ENCODE measurements around the gene IMMP2L.
"Not testable (repeated sequence)": the region's sequence is repeated elsewhere in the genome, so short reads cannot be mapped to it uniquely, and the experiment has no call there.

IMMP2L gene

GRCh38 chr7:110719741-110720140, 842.6 kb downstream of the IMMP2L start:
- no peak for DNase-seq (ENCODE audit: low spot score)

GRCh38 chr7:110718503-110719205, 843.6 kb downstream of the IMMP2L start:
- no peak for DNase-seq (ENCODE audit: low spot score)

- DNase-seq (ENCODE audit: low spot score), result no peak
These were observed 858.1 kb downstream of the IMMP2L start for GRCh38 chr7:110704225-110704624.

GRCh38 chr7:110698576-110698975, 863.7 kb downstream of the IMMP2L start:
- DNase-seq (ENCODE audit: low spot score), result no peak

- no peak for DNase-seq (ENCODE audit: low spot score)
These were observed 868.9 kb downstream of the IMMP2L start for GRCh38 chr7:110693344-110693743.

DNA sequence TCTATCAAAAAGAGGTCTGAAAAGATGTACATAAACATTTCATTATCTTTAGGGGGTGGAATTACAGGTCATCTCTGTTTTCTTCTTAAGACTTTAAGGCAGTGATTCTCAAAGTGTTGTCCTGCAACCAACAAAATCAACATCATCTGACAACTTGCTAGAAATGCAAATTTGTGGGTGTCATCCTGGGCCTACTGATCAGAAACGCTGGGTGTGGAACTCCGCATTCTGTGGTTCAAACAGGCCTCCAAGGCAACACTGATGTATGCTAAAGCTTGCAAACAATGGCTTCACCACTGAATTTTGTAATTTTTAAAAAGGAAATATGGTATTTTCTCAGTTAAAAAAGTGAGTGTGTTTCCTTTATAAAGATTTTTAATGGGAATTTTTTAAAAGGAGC, 873.4 kb downstream of the IMMP2L start:
- DNase-seq (ENCODE audit: low spot score), result no peak

DNA sequence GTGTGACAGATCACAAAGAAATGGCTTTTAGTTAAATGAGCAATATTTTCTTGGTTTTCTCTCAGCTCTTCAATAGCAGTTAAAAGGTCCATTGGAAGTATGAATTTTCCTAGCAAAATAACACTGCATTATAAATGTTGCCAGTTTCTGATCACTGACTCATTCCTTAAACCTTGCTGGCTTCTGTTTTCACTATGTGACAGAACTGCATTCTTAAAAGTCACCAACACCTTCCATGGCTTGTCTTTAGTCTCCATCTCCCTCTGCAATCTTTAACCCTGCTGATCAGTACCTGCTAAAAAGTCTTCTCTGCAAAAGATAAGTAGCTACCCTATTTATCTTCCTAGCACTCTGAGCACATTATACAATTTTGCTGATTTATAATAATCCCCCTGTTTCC, 876.4 kb downstream of the IMMP2L start:
- DNase-seq (ENCODE audit: low spot score), result no peak

DNA sequence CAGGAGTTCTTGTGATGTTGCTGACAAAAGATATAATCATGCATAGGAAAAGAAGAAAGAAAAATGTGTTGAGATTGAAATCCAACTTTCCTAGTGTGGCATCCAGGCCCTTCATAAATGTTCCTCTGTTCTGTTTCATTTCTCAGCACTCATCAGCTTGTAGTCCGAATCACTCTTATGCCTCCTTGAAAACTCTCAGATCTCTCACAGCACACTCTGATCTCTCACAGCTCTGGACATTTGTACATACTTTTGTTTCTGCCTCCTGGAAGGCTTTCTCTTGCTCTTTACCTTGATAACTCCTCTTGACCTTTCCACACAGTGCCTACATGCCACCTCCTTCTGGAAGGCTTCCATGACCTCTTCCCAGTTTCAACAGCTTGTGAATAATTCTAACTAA, 880.4 kb downstream of the IMMP2L start:
- no peak for DNase-seq (ENCODE audit: low spot score)

- no peak for DNase-seq (ENCODE audit: low spot score)
These were observed 884.9 kb downstream of the IMMP2L start for GRCh38 chr7:110677405-110677804.

DNA sequence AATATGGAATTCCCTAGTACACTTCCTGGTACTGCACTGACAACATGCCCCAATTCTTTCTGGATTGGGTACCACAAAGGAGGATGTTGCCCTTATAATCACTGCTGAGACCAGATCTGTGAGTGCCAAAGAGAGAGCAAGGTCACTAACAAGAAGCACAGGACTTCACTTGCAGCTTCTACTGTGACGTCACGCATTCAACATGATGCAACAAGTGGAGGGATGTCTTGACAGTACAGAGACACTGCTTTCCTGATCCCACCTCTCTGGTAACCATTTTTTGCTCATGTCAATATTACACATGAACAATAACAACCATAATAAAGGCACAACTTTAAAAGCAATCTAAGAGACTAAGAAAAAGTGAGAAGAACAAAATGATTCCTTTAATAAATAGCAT, 885.5 kb downstream of the IMMP2L start:
- no peak for DNase-seq (ENCODE audit: low spot score)

- DNase-seq (ENCODE audit: low spot score), result no peak
These were observed 886.7 kb downstream of the IMMP2L start for GRCh38 chr7:110675383-110676103.

GRCh38 chr7:110673148-110673547, 889.1 kb downstream of the IMMP2L start:
- DNase-seq (ENCODE audit: low spot score), result no peak

DNA sequence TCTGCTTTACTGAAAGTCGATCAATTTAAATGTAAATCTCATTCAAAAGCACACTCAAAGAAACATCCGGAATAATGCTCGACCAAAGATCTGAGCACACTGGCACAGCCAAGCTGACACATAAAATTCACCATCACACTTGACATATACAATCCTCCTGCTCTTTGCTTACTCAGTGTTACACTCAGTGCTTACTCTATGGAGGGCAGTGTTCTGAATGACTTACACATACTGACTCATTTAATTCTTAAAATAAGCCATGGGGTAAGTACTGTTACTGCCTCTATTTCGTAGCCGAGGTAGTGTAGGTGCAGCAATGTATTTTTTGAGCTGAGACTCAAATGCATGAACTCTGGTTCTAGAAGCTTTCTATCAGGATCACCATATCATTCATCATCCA, 892.9 kb downstream of the IMMP2L start:
- DNase-seq (ENCODE audit: low spot score), result no peak

GRCh38 chr7:110664803-110665202, 897.5 kb downstream of the IMMP2L start:
- DNase-seq (ENCODE audit: low spot score), result no peak

- DNase-seq (ENCODE audit: low spot score), result not testable (repeated sequence)
These were observed 901.7 kb downstream of the IMMP2L start for GRCh38 chr7:110660637-110661036.

GRCh38 chr7:110650328-110650727, 912.0 kb downstream of the IMMP2L start:
- DNase-seq (ENCODE audit: low spot score), result no peak

GRCh38 chr7:110647266-110647665, 915.0 kb downstream of the IMMP2L start:
- no peak for DNase-seq (ENCODE audit: low spot score)

GRCh38 chr7:110646804-110647203, 915.5 kb downstream of the IMMP2L start:
- DNase-seq (ENCODE audit: low spot score), result no peak

- DNase-seq (ENCODE audit: low spot score), result no peak
These were observed 916.7 kb downstream of the IMMP2L start for GRCh38 chr7:110645616-110646015.

DNA sequence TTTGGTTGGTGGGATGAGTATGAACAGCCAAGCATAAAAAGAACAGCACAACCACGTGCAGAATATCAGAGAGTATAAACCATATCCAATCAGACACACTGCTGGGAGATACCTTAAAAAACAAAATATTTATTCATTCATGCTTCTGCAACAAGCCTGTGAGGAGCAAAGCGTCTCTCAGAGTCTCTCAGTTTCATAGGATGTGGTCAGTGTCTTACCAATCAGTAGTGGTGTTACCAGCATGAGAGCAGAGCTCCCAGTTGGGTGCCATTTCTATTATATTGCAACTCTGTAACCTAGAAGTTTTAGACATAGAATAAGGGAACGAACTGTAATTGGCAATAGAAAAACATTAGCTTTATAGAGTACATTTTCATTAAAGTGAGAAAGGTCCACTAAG, 917.2 kb downstream of the IMMP2L start:
- DNase-seq (ENCODE audit: low spot score), result no peak

DNA sequence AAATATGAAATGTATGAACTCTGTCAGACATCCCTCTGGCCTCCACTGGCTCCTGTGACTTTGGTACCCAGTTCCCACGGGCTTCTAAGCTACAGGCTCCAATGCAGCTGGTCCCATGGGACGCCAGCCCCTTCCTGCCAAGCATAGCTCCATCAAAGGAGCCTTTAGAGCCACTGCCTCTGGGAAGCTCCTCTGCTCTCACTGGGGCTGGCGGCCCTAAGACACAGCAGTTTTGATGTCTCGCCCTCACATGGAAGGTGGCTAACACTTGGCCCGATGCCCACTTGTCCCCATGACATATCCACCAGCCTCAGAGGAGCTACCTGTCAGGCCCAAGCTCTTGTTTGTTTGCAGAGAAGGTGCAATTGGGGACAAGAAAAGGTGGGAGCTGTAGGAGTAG, 925.0 kb downstream of the IMMP2L start:
- no peak for DNase-seq (ENCODE audit: low spot score)

DNA sequence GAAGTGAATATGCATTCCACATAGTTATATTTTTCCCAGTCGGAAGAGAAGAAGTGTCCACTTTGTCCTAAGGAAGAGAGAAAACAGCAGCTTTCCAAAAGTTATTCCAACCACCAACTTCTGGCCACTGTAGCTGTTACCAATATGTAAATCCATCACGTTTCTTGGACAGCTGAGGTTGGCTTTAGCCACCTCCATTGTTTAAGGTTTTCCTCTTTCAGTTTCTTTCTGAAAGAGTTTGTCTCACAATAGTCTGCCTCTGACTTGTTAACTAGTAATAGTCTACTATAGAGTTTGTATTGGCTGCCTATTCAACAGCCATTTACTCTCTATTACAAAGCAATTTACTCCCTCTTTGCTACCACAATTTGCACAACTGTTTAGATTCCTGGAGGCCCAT, 929.0 kb downstream of the IMMP2L start:
- DNase-seq (ENCODE audit: low spot score), result no peak

DNA sequence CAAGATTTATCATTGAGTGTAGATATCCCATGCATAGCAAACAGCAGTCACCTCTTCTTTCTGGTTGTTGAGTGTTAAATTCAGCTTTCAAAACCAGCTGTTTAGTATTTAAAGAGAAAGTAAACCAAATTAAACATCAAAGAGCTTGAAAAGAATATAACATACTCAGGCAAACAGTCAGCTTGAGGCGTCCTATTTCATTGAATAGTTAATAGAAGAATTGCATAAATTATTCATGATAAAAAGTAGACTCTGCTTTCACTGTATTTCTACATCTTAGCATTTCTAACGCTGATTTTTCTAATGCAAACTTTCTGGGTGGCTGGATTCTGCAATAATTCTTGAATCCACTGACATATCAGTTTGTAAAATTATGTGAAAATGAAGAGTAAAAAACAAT, 935.9 kb downstream of the IMMP2L start:
- no peak for DNase-seq (ENCODE audit: low spot score)

GRCh38 chr7:110625294-110625693, 937.0 kb downstream of the IMMP2L start:
- DNase-seq (ENCODE audit: low spot score), result no peak

All from activated CD4-positive, alpha-beta T cell treated with anti-CD3 and anti-CD28 coated beads, Interleukin-2, Interleukin-4, amounts not matched to agents 100 ng/mL and 50 ng/mL, durations not matched to agents 16 hours and 8 hours (primary cell).